Glutamatergic neuron (in vitro differentiated cells): Measurements from ENCODE around the gene PDE10A. TPM values are rescaled to one million over a fixed set of nuclear protein-coding genes. Genes with fewer than 3 reads are reported as not detected.
"Not testable (repeated sequence)": the region's sequence is repeated elsewhere in the genome, so short reads cannot be mapped to it uniquely, and the experiment has no call there.

Experiments
- DNase-seq: peaks from one replicate; pipeline ENCODE4 v3.0.0; 2022
- H3K27ac Mint-ChIP-seq: one replicate; pipeline ENCODE4 v1.8.0; 2020; ENCODE audit warnings: mild to moderate bottlenecking, mixed read lengths, inconsistent platforms; ENCODE audit not compliant: unreplicated experiment
- H3K27me3 Mint-ChIP-seq: one replicate; pipeline ENCODE4 v1.8.0; 2020; ENCODE audit warnings: mild to moderate bottlenecking, moderate library complexity, mixed read lengths, inconsistent platforms; ENCODE audit not compliant: unreplicated experiment
- H3K36me3 Mint-ChIP-seq: one replicate; pipeline ENCODE4 v1.8.0; 2020; ENCODE audit warnings: mild to moderate bottlenecking, mixed read lengths, inconsistent platforms; ENCODE audit not compliant: unreplicated experiment
- H3K4me1 Mint-ChIP-seq: one replicate; pipeline ENCODE4 v1.8.0; 2020; ENCODE audit warnings: mild to moderate bottlenecking, low read depth, mixed read lengths, inconsistent platforms; ENCODE audit not compliant: unreplicated experiment
- H3K4me3 Mint-ChIP-seq: one replicate; pipeline ENCODE4 v1.8.0; 2020; ENCODE audit warnings: mild to moderate bottlenecking, mixed read lengths, inconsistent platforms; ENCODE audit not compliant: unreplicated experiment
- H3K9me3 Mint-ChIP-seq: one replicate; pipeline ENCODE4 v1.8.0; 2020; ENCODE audit warnings: mild to moderate bottlenecking, moderate library complexity, mixed read lengths, inconsistent platforms; ENCODE audit not compliant: unreplicated experiment
- total RNA-seq: library from RNA; stranded (reverse); fragmentation: NEBNext Ultra II Directional; extraction: Animal tissue kit (Norgen Biotek cat#: 25700); gene quantifications from one replicate; pipeline ENCODE4 v1.2.1, GENCODE V29; 2021; ENCODE audit not compliant: unreplicated experiment
- TF ChIP-seq, protein P1 (sequence below): fragments of 200-600 bp; sonication (generic); IDR thresholded peaks from one replicate; pipeline ENCODE4 v1.5.0; 2021; ENCODE audit not compliant: partially characterized antibody, unreplicated experiment

The PDE10A gene
- total RNA-seq, 1 donor from 2014 or later = 24.5 TPM

DNA sequence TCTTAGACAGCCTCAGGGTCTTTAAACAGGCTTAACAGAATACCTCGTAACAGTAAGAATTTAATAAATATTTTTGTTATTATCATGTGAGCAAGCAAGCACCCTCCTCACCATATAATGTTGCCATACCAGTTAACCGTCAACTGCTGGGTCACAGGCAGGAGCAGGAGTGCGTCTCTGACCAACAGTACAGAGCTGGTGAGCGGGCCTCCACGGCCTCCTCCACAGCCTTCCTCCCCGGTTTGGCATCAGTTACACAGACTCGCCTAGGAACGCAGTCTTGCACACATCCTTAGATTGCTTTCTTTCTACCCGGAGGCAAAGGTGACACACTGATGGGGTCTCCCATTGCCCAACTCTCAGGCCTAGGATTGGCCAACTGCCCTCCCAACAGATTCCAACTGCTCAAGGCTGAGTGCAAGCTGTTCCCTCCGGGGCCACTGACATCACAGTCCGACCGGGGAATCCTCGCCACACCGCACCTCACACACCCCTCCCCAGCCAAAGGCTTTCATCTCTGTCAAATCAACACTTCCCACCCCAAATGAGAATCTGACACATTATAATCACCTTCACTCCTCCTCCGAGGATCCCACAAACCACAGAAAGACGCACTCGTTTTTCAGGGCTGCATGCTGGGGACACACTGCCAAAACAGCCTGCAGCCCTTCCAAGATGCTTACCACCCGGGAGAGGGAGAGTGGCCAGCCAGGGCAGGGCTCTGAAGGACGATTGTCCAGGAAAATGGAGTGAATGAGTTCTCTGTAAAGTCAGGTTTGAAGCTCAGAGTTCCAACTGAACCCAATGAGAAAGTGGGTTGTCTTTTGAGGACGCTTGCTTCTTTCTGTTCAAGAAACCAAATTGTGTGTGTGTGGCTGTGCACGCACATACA is 63.2 kb downstream of the PDE10A start:
- Mint-ChIP-seq H3K4me1 (no peaks in the 10 kb centered on the region), H3K27ac (no peak overlapping the region), H3K4me3 (no peak overlapping the region), H3K27me3 (no peaks in the 10 kb centered on the region), H3K36me3 (no peaks in the 10 kb centered on the region), H3K9me3 (peaks cover 2% of the 10 kb centered on the region)
- TF ChIP-seq, protein P1, sequence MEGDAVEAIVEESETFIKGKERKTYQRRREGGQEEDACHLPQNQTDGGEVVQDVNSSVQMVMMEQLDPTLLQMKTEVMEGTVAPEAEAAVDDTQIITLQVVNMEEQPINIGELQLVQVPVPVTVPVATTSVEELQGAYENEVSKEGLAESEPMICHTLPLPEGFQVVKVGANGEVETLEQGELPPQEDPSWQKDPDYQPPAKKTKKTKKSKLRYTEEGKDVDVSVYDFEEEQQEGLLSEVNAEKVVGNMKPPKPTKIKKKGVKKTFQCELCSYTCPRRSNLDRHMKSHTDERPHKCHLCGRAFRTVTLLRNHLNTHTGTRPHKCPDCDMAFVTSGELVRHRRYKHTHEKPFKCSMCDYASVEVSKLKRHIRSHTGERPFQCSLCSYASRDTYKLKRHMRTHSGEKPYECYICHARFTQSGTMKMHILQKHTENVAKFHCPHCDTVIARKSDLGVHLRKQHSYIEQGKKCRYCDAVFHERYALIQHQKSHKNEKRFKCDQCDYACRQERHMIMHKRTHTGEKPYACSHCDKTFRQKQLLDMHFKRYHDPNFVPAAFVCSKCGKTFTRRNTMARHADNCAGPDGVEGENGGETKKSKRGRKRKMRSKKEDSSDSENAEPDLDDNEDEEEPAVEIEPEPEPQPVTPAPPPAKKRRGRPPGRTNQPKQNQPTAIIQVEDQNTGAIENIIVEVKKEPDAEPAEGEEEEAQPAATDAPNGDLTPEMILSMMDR = no peak
- no peak for DNase-seq

- no peaks in the 10 kb centered on the region for H3K36me3 Mint-ChIP-seq
- H3K27ac Mint-ChIP-seq = no peak overlapping the region
- H3K4me1 Mint-ChIP-seq = no peaks in the 10 kb centered on the region
- no peak overlapping the region for H3K4me3 Mint-ChIP-seq
- DNase-seq = no peak
- H3K9me3 Mint-ChIP-seq = peaks cover 2% of the 10 kb centered on the region
- no peaks in the 10 kb centered on the region for H3K27me3 Mint-ChIP-seq
- TF ChIP-seq, protein P1 = no peak
These were observed 63.9 kb downstream of the PDE10A start for GRCh38 chr6:165599121-165599520.

GRCh38 chr6:165597821-165598220 is 65.2 kb downstream of the PDE10A start:
- no peak for DNase-seq
- H3K36me3 Mint-ChIP-seq = no peaks in the 10 kb centered on the region
- no peaks in the 10 kb centered on the region for H3K4me1 Mint-ChIP-seq
- TF ChIP-seq, protein P1 = no peak
- H3K27me3 Mint-ChIP-seq = no peaks in the 10 kb centered on the region
- H3K9me3 Mint-ChIP-seq = peaks cover 4% of the 10 kb centered on the region
- H3K4me3 Mint-ChIP-seq = no peak overlapping the region
- H3K27ac Mint-ChIP-seq = no peak overlapping the region

GRCh38 chr6:165594584-165595333 is 68.3 kb downstream of the PDE10A start:
- H3K4me3 Mint-ChIP-seq = no peak overlapping the region
- no peaks in the 10 kb centered on the region for H3K4me1 Mint-ChIP-seq
- no peak for DNase-seq
- H3K36me3 Mint-ChIP-seq = no peaks in the 10 kb centered on the region
- no peaks in the 10 kb centered on the region for H3K27me3 Mint-ChIP-seq
- peaks cover 2% of the 10 kb centered on the region for H3K9me3 Mint-ChIP-seq
- TF ChIP-seq, protein P1 = no peak
- H3K27ac Mint-ChIP-seq = no peak overlapping the region

- not testable (repeated sequence) for H3K4me1 Mint-ChIP-seq, DNase-seq, H3K27ac Mint-ChIP-seq, H3K27me3 Mint-ChIP-seq, H3K36me3 Mint-ChIP-seq, H3K4me3 Mint-ChIP-seq, H3K9me3 Mint-ChIP-seq
These were observed 70.1 kb downstream of the PDE10A start for GRCh38 chr6:165592947-165593346.
